ENCODE measurements around the gene EFCAB12. TPM values are rescaled to one million over a fixed set of nuclear protein-coding genes. Genes with fewer than 3 reads are reported as not detected.
A peak's percentile ranks its signal among the peaks of the same experiment; 100 is the strongest.

Gene EFCAB12
- total and polyA plus RNA-seq, 9 donors = 0.04 to 0.41 (median 0.10) TPM

DNA sequence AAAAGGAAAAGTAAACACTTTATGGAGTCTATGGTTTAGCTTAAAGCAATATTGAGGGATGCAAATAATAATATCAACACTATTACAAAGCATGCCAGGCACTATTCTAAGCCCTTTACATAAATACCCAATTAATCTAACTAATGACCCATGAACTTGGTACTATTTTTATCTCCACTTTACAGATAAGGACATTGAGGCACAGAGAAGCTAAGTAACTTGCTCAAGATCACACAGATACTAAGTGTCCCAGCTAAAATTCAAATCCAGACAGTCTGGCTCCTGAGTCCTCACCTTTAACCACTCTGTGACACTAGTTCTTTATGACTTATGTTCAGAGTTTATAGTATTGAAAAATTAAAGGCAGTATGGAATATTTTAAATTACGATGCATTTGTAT lies 5.7 kb upstream of the EFCAB12 start:
- no peaks in the 10 kb centered on the region for H3K27me3 ChIP-seq (ENCODE audit: control insufficient read depth, insufficient read depth, low read length)
- DNase-seq = no peak
- H3K4me3 ChIP-seq (ENCODE audit: low read length) = no peak overlapping the region
- no CpG with 5 or more reads among the region's 1 CpG for WGBS (ENCODE audit: insufficient coverage)
- no peak overlapping the region for H3K27ac ChIP-seq (ENCODE audit: low read length)
- H3K9me3 ChIP-seq (replicated peaks; ENCODE audit: control insufficient read depth, low read depth, low read length) = no peaks in the 10 kb centered on the region
- H3K36me3 ChIP-seq (ENCODE audit: control insufficient read depth, insufficient read depth, low read length) = peaks cover 38% of the 10 kb centered on the region
- H3K4me1 ChIP-seq (ENCODE audit: control insufficient read depth, insufficient read depth, low read length) = peaks cover 4% of the 10 kb centered on the region

- Histone ChIP-seq H3K27me3 (ENCODE audit: control insufficient read depth, insufficient read depth, low read length) (no peaks in the 10 kb centered on the region), H3K4me1 (ENCODE audit: control insufficient read depth, insufficient read depth, low read length) (peaks cover 6% of the 10 kb centered on the region), H3K27ac (ENCODE audit: low read length) (no peak overlapping the region), H3K9me3 (replicated peaks; ENCODE audit: control insufficient read depth, low read depth, low read length) (no peaks in the 10 kb centered on the region), H3K4me3 (ENCODE audit: low read length) (no peak overlapping the region), H3K36me3 (ENCODE audit: control insufficient read depth, insufficient read depth, low read length) (peaks cover 38% of the 10 kb centered on the region)
- DNase-seq = no peak
- WGBS (ENCODE audit: insufficient coverage) = 95% methylated on average over 4 of the region's 5 CpGs
These were observed 5.1 kb upstream of the EFCAB12 start for GRCh38 chr3:129433565-129433964.

DNA sequence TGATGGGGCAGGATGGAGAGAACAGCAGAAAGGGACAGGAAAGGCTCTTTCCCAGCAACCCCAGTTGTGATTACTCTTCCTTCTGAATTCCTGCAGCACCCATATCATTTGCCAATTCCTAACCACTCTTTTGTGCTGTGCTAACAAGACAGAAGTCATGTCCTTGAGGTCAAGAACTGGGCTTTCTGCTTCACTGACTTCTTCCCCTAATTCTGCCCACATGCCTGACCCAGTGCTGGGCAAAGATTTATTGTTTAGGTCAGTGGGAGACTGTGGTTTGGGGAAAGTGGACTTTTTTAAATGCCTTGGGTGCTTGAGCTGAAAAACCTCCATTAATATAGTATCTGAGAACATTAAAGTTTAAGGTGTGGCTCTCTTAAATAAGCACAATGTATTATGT lies 4.2 kb upstream of the EFCAB12 start:
- Histone ChIP-seq H3K4me1 (ENCODE audit: control insufficient read depth, insufficient read depth, low read length) (peaks cover 9% of the 10 kb centered on the region), H3K27me3 (ENCODE audit: control insufficient read depth, insufficient read depth, low read length) (peaks cover 2% of the 10 kb centered on the region), H3K4me3 (ENCODE audit: low read length) (no peak overlapping the region), H3K36me3 (ENCODE audit: control insufficient read depth, insufficient read depth, low read length) (peaks cover 36% of the 10 kb centered on the region), H3K27ac (ENCODE audit: low read length) (no peak overlapping the region), H3K9me3 (replicated peaks; ENCODE audit: control insufficient read depth, low read depth, low read length) (no peaks in the 10 kb centered on the region)
- no peak for DNase-seq

DNA sequence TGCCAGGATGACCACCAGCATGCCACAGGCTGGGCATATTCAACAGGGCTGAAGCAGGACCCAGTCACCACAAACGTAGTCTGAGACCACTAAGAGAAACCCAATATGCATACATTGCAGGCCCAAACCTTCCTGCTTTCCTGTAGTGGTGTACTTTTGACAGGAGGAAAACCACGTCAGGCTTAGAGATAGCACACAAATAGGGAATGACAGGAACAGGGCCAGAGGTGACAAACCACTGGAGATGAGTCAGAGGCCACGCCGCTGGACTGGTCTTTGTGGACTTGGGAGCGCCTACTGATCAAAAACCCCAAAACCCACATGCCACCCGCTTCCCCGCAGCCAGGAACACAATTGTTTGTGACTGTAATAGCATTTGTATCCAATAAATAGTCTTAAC lies 3.6 kb upstream of the EFCAB12 start:
- H3K36me3 ChIP-seq (ENCODE audit: control insufficient read depth, insufficient read depth, low read length) = peaks cover 34% of the 10 kb centered on the region
- H3K27me3 ChIP-seq (ENCODE audit: control insufficient read depth, insufficient read depth, low read length) = peaks cover 6% of the 10 kb centered on the region
- WGBS (ENCODE audit: insufficient coverage) = 80% methylated on average over 1 of the region's 7 CpGs

DNA sequence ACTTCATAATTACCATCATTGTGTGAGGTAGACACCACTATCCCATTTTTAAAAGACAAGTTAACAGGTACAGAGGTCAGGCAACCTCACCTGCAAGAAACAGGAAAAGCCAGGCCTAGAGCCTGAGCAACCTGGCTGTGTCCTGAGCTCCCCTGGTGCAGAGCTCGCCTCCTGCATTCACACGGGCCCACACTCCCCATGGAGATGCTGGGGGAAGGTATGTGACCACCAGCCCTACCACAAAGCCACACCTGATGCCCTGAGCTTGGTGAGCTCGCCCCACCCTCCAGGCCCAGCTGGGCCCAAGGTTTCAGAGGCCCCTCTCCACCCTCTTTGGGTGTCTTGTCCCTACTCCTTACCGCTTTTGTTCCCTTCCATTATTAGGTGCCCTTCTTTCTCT lies 1.2 kb upstream of the EFCAB12 start:
- H3K4me3 ChIP-seq (ENCODE audit: low read length) = no peak overlapping the region
- 75% methylated on average over 3 of the region's 4 CpGs for WGBS (ENCODE audit: insufficient coverage)
- no peaks in the 10 kb centered on the region for H3K9me3 ChIP-seq (replicated peaks; ENCODE audit: control insufficient read depth, low read depth, low read length)
- H3K27me3 ChIP-seq (ENCODE audit: control insufficient read depth, insufficient read depth, low read length) = peaks cover 6% of the 10 kb centered on the region
- peaks cover 9% of the 10 kb centered on the region for H3K4me1 ChIP-seq (ENCODE audit: control insufficient read depth, insufficient read depth, low read length)
- no peak overlapping the region for H3K27ac ChIP-seq (ENCODE audit: low read length)
- no peak for DNase-seq
- H3K36me3 ChIP-seq (ENCODE audit: control insufficient read depth, insufficient read depth, low read length) = peaks cover 29% of the 10 kb centered on the region

More for the DNA sequence above, 3.6 kb upstream of the EFCAB12 start:
- no peak for DNase-seq
- no peak overlapping the region for H3K27ac ChIP-seq (ENCODE audit: low read length)
- peaks cover 9% of the 10 kb centered on the region for H3K4me1 ChIP-seq (ENCODE audit: control insufficient read depth, insufficient read depth, low read length)
- H3K4me3 ChIP-seq (ENCODE audit: low read length) = no peak overlapping the region
- no peaks in the 10 kb centered on the region for H3K9me3 ChIP-seq (replicated peaks; ENCODE audit: control insufficient read depth, low read depth, low read length)

- peaks cover 9% of the 10 kb centered on the region for H3K4me1 ChIP-seq (ENCODE audit: control insufficient read depth, insufficient read depth, low read length)
- no CpG with 5 or more reads among the region's 3 CpGs for WGBS (ENCODE audit: insufficient coverage)
- no peak for DNase-seq
- H3K4me3 ChIP-seq (ENCODE audit: low read length) = no peak overlapping the region
- H3K27ac ChIP-seq (ENCODE audit: low read length) = peak overlapping the region; percentile 72
- H3K27me3 ChIP-seq (ENCODE audit: control insufficient read depth, insufficient read depth, low read length) = peaks cover 6% of the 10 kb centered on the region
- no peaks in the 10 kb centered on the region for H3K9me3 ChIP-seq (replicated peaks; ENCODE audit: control insufficient read depth, low read depth, low read length)
- H3K36me3 ChIP-seq (ENCODE audit: control insufficient read depth, insufficient read depth, low read length) = peaks cover 29% of the 10 kb centered on the region
These were observed 630 bp upstream of the EFCAB12 start for GRCh38 chr3:129429080-129429451.

DNA sequence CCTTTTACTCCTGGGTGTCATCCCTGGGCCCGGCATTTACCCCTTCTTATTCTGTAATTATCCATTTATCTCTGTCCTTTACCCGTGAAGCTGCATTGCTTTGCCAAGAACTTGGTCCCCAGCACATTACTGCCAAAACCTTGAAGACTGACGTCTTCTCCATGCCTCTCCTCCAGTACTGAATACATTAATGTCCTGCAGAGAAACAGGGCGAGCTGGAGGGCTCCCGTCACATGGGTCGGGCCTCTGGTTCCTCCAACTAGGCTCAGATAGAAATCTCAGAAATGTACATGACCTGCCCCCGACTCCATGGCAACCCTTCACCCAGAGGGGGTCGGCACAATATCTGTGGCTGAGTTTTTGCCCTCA lies 445 bp downstream of the EFCAB12 start:
- Histone ChIP-seq H3K9me3 (replicated peaks; ENCODE audit: control insufficient read depth, low read depth, low read length) (no peaks in the 10 kb centered on the region), H3K4me1 (ENCODE audit: control insufficient read depth, insufficient read depth, low read length) (peaks cover 9% of the 10 kb centered on the region), H3K36me3 (ENCODE audit: control insufficient read depth, insufficient read depth, low read length) (peaks cover 22% of the 10 kb centered on the region), H3K27me3 (ENCODE audit: control insufficient read depth, insufficient read depth, low read length) (peaks cover 6% of the 10 kb centered on the region), H3K27ac (ENCODE audit: low read length) (no peak overlapping the region), H3K4me3 (ENCODE audit: low read length) (peak overlapping the region; percentile 55)
- 22% methylated on average over 4 of the region's 8 CpGs for WGBS (ENCODE audit: insufficient coverage)
- DNase-seq = peak; percentile 21

DNA sequence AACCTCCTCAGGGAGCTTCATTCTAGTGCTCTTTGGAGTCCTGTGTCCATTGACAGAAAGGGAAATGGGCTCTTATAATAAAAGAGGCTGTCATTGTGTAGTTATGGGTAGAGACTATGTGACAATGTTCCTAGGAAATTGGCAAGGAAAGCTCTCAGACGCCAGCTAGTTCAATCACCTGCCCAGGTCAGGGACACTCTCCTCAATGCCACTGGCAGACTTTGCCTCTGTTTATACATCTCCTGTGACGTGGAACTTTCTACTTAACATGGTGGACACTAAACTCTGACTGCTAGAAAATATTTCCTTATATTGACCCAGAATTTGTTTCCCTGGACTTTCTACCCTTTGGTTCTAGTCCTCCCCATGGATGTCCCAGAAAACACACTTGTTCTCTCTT lies 2.8 kb downstream of the EFCAB12 start:
- Histone ChIP-seq H3K4me1 (ENCODE audit: control insufficient read depth, insufficient read depth, low read length) (peaks cover 9% of the 10 kb centered on the region), H3K4me3 (ENCODE audit: low read length) (no peak overlapping the region), H3K27me3 (ENCODE audit: control insufficient read depth, insufficient read depth, low read length) (peaks cover 6% of the 10 kb centered on the region), H3K9me3 (replicated peaks; ENCODE audit: control insufficient read depth, low read depth, low read length) (no peaks in the 10 kb centered on the region), H3K27ac (ENCODE audit: low read length) (no peak overlapping the region), H3K36me3 (ENCODE audit: control insufficient read depth, insufficient read depth, low read length) (peaks cover 8% of the 10 kb centered on the region)
- 82% methylated on average over 1 of the region's 2 CpGs for WGBS (ENCODE audit: insufficient coverage)
- no peak for DNase-seq

GRCh38 chr3:129425213-129425612 lies 3.2 kb downstream of the EFCAB12 start:
- H3K4me3 ChIP-seq (ENCODE audit: low read length) = no peak overlapping the region
- DNase-seq = no peak
- peaks cover 6% of the 10 kb centered on the region for H3K27me3 ChIP-seq (ENCODE audit: control insufficient read depth, insufficient read depth, low read length)
- peaks cover 9% of the 10 kb centered on the region for H3K4me1 ChIP-seq (ENCODE audit: control insufficient read depth, insufficient read depth, low read length)
- H3K27ac ChIP-seq (ENCODE audit: low read length) = no peak overlapping the region
- no peaks in the 10 kb centered on the region for H3K9me3 ChIP-seq (replicated peaks; ENCODE audit: control insufficient read depth, low read depth, low read length)
- WGBS (ENCODE audit: insufficient coverage) = 59% methylated on average over 3 of the region's 3 CpGs
- peaks cover 8% of the 10 kb centered on the region for H3K36me3 ChIP-seq (ENCODE audit: control insufficient read depth, insufficient read depth, low read length)

DNA sequence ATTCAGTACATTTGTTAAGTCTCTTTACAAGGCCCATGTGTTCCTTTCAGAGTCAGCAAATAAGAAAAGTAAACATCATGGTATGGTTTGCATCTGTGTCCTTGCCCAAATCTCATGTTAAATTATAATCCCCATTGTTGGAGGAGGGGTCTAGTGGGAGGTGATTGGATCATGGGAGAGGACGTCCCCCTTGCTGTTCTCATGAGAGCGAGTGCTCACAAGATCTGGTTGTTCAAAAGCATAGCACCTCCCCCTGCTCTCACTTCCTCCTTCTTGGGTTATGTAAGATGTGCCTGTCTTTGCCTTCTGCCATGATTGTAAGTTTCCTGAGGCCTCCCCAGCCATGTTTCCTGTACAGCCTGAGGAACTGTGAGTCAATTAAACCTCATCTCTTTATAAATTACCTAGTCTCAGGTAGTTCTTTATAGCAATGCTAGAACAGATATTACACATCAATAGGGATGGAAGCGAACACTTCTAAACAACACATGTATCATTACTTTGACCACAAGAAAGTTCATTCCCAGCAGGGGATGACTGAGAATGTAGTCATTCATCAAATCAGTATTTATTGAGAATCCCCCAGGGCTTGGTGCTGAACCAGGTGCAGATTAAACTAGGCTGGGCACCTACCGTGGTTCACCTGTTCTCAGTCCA lies 4.1 kb downstream of the EFCAB12 start:
- Histone ChIP-seq H3K27me3 (ENCODE audit: control insufficient read depth, insufficient read depth, low read length) (peaks cover 6% of the 10 kb centered on the region), H3K4me3 (ENCODE audit: low read length) (no peak overlapping the region), H3K9me3 (replicated peaks; ENCODE audit: control insufficient read depth, low read depth, low read length) (no peaks in the 10 kb centered on the region), H3K27ac (ENCODE audit: low read length) (no peak overlapping the region), H3K36me3 (ENCODE audit: control insufficient read depth, insufficient read depth, low read length) (no peaks in the 10 kb centered on the region), H3K4me1 (ENCODE audit: control insufficient read depth, insufficient read depth, low read length) (peaks cover 9% of the 10 kb centered on the region)
- DNase-seq = peak; percentile 54
- WGBS (ENCODE audit: insufficient coverage) = 83% methylated on average over 1 of the region's 4 CpGs

DNA sequence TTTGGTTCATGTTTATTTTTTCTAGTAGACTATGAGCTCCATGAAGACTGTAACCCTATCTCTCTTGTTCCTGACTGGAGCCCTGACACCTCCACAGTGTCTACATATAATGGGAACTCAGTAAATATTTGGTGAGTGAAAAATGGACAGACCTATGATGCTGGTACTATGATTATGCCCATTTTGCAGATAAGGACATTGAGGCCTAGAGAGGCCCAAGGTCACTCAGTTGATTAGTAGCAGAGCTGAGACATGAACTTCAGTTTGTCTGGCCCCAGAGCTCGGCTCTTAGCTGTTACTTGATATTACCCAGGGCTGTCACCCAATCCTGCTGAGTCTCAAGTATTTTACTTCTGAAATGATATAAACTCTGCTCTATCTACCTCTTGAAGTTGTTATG lies 5.5 kb downstream of the EFCAB12 start:
- no peak overlapping the region for H3K27ac ChIP-seq (ENCODE audit: low read length)
- H3K36me3 ChIP-seq (ENCODE audit: control insufficient read depth, insufficient read depth, low read length) = no peaks in the 10 kb centered on the region
- H3K9me3 ChIP-seq (replicated peaks; ENCODE audit: control insufficient read depth, low read depth, low read length) = no peaks in the 10 kb centered on the region
- no peak overlapping the region for H3K4me3 ChIP-seq (ENCODE audit: low read length)
- H3K4me1 ChIP-seq (ENCODE audit: control insufficient read depth, insufficient read depth, low read length) = peaks cover 2% of the 10 kb centered on the region
- no CpG with 5 or more reads among the region's 1 CpG for WGBS (ENCODE audit: insufficient coverage)
- DNase-seq = no peak
- peaks cover 6% of the 10 kb centered on the region for H3K27me3 ChIP-seq (ENCODE audit: control insufficient read depth, insufficient read depth, low read length)

All from muscle of leg (tissue), 11 donors.